IgD-negative memory B cell (primary cell): ENCODE measurements around the gene YKT6. TPM values are rescaled to one million over a fixed set of nuclear protein-coding genes. Genes with fewer than 3 reads are reported as not detected.

Experiments used
- H3K27ac Mint-ChIP-seq, 3 donors: one replicate each; pipeline ENCODE4 v1.8.0; 2020 to 2022; ENCODE audit warnings: mild to moderate bottlenecking in 3 of 3, mixed read lengths in 3 of 3, moderate library complexity in 1 of 3
- H3K27me3 Mint-ChIP-seq: one replicate; pipeline ENCODE4 v1.8.0; 2021; ENCODE audit warnings: mixed read lengths
- H3K36me3 Mint-ChIP-seq: one replicate; pipeline ENCODE4 v1.8.0; 2020; ENCODE audit warnings: mild to moderate bottlenecking, mixed read lengths
- H3K4me1 Mint-ChIP-seq, 3 donors: one replicate each; pipeline ENCODE4 v1.8.0; 2020 to 2022; ENCODE audit warnings: mixed read lengths in 3 of 3, mild to moderate bottlenecking in 1 of 3
- H3K4me3 Mint-ChIP-seq, 4 donors: one replicate each; pipeline ENCODE4 v1.8.0; 2020 to 2022; ENCODE audit warnings: mild to moderate bottlenecking in 4 of 4, mixed read lengths in 4 of 4, moderate library complexity in 3 of 4
- H3K9me3 Mint-ChIP-seq, 3 donors: one replicate each; pipeline ENCODE4 v1.8.0; 2020 to 2021; ENCODE audit warnings: mixed read lengths in 3 of 3, mild to moderate bottlenecking in 1 of 3
- polyA plus RNA-seq: library from polyadenylated mRNA; unstranded; fragments of 300-500 nt; fragmentation: Illumina TruSeq; gene quantifications from one replicate; pipeline ENCODE4 v1.2.3, GENCODE V29; 2021

Gene YKT6
- polyA plus RNA-seq, 1 donor from 2014 or later, result 46.3 TPM

GRCh38 chr7:44238116-44238695 lies 37.4 kb downstream of the YKT6 start:
- H3K9me3 Mint-ChIP-seq, result no peaks in the 10 kb centered on the region
- peaks cover 0 to 2% (median 2%) of the 10 kb centered on the region in 3 donors for H3K4me1 Mint-ChIP-seq
- H3K4me3 Mint-ChIP-seq, result no peak overlapping the region
- H3K27ac Mint-ChIP-seq, result no peak overlapping the region
- H3K36me3 Mint-ChIP-seq, result no peaks in the 10 kb centered on the region
- H3K27me3 Mint-ChIP-seq, result peaks cover 5% of the 10 kb centered on the region

DNA sequence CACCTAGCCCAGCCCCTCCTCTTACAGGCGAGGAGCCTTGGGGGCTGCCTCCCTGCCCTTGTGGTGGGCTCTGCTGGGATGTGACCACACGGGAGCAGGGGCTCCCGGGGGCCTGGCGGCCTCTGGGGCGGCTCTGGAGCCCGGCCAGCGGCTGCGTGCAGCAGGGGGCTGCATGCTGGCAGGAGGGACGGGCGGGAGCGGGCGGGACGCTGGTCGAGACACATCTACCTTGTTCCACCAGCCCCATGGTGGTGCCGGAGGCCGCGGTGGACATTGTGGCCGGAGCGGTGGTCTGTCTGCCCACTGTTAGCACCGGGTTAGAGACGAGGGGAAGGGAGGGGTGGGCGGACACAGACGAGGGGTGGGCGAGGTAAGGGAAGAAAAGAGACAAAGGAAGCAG lies 38.6 kb downstream of the YKT6 start:
- H3K27ac Mint-ChIP-seq, result no peak overlapping the region

DNA sequence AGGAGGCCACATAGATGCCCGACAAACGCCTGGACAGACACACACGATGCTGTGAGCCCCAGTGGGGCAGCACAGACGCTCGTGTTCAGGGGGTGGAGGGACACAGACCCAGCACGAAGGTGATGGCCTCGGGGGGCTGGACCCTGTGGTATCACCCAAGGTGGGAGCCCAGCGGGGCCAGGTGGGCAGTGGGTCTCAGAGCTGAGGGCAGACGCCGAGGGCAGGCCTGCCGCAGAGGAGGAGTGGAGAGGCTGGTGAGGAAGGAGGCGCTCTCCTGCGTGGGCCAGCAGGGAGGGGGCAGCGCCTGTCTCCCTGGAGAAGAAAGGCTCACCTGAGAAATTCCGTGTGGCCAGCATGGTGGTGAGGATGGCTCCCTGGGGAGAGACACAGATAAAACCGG lies 39.6 kb downstream of the YKT6 start:
- H3K27ac Mint-ChIP-seq, result no peak overlapping the region
- H3K4me1 Mint-ChIP-seq, result peaks cover 0 to 2% (median 2%) of the 10 kb centered on the region in 3 donors
- H3K4me3 Mint-ChIP-seq, result no peak overlapping the region
- H3K27me3 Mint-ChIP-seq, result peaks cover 5% of the 10 kb centered on the region
- no peaks in the 10 kb centered on the region for H3K9me3 Mint-ChIP-seq
- no peaks in the 10 kb centered on the region for H3K36me3 Mint-ChIP-seq

More for the DNA sequence above, 38.6 kb downstream of the YKT6 start:
- Mint-ChIP-seq H3K9me3 (no peaks in the 10 kb centered on the region), H3K27me3 (peaks cover 5% of the 10 kb centered on the region), H3K4me1 (peaks cover 0 to 2% (median 2%) of the 10 kb centered on the region in 3 donors), H3K36me3 (no peaks in the 10 kb centered on the region), H3K4me3 (no peak overlapping the region)

- peak overlapping the region in 1 of 3 donors; percentile 57 for H3K27ac Mint-ChIP-seq
- H3K27me3 Mint-ChIP-seq, result peaks cover 5% of the 10 kb centered on the region
- H3K9me3 Mint-ChIP-seq, result no peaks in the 10 kb centered on the region
- peak overlapping the region in 3 of 4 donors; percentile 57 to 86 (median 74) for H3K4me3 Mint-ChIP-seq
- H3K4me1 Mint-ChIP-seq, result no peaks in the 10 kb centered on the region
- H3K36me3 Mint-ChIP-seq, result no peaks in the 10 kb centered on the region
Measured at GRCh38 chr7:44240983-44241510, 40.3 kb downstream of the YKT6 start.

GRCh38 chr7:44242091-44242490 lies 41.3 kb downstream of the YKT6 start:
- no peak overlapping the region for H3K4me3 Mint-ChIP-seq
- H3K9me3 Mint-ChIP-seq, result no peaks in the 10 kb centered on the region
- no peak overlapping the region for H3K27ac Mint-ChIP-seq
- peaks cover 5% of the 10 kb centered on the region for H3K27me3 Mint-ChIP-seq
- H3K36me3 Mint-ChIP-seq, result no peaks in the 10 kb centered on the region
- H3K4me1 Mint-ChIP-seq, result no peaks in the 10 kb centered on the region

GRCh38 chr7:44244282-44244681 lies 43.5 kb downstream of the YKT6 start:
- H3K9me3 Mint-ChIP-seq, result no peaks in the 10 kb centered on the region
- H3K4me3 Mint-ChIP-seq, result peak overlapping the region in 1 of 4 donors; percentile 70
- H3K27ac Mint-ChIP-seq, result no peak overlapping the region
- no peaks in the 10 kb centered on the region for H3K36me3 Mint-ChIP-seq
- H3K27me3 Mint-ChIP-seq, result no peaks in the 10 kb centered on the region
- H3K4me1 Mint-ChIP-seq, result no peaks in the 10 kb centered on the region

DNA sequence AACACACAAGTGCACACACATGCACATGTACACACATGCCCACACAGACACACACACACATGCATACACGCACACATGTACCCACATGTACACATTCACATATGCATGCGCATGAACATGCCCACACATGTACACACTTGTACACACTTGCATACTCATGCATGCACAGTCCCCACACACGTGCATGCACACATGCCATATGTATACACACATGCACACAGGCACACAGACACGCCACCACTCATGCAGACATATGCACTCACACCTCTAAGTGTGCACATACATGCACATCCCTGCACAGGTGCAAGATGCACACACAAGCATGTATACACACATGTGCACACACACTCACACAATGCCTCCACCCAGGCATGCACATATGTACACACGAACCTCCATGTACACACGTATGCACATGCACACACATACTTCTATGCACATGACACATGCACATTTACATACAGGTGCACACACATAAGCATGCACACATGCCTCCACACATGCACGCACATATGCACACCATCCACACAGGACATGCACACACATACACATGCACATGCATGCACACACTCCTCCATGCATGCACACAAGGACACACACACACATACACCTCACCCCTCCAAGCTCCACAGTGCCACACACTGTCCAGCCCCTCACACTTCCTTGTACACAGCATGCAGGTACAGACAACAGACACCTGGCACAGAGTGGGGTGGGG lies 45.8 kb downstream of the YKT6 start:
- peak overlapping the region in 1 of 3 donors; percentile 76 for H3K27ac Mint-ChIP-seq

DNA sequence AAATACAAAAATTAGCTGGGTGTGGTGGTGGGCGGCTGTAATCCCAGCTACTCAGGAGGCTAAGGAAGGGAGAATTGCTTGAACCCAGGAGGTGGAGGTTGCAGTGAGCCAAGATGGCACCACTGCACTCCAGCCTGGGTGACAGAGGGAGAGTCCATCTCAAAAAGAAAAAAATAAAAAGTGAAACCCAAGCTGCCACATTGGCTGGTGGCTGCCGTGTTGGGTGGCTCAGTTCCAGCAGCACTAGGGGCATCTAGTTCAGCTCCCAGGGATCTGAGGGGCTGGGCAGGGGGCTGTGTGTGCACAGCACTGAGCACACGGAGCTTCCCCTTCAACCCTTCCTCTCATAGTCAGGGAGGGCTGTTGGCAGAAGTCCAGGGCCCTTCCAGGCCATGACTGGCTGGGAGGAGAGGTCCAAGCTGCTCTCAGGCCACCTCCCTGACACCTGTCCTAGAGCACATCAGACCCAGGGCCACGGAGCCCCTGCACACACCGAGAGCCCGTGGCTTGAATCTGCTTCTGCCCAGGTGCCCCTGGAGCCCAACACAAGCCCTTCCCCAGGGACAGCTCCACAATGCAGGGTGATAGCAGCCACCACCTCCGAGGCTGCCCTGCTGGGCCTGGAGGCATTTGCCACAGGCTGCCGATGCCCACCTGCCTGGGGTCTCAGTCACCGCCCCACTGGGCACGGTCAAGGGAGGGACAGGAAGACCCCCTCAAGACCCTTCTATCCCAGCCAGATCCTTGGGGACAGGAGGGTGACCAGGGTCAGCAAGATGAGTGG lies 47.3 kb downstream of the YKT6 start:
- Mint-ChIP-seq H3K27me3 (no peaks in the 10 kb centered on the region), H3K4me1 (no peaks in the 10 kb centered on the region), H3K9me3 (no peaks in the 10 kb centered on the region), H3K27ac (no peak overlapping the region), H3K4me3 (no peak overlapping the region), H3K36me3 (no peaks in the 10 kb centered on the region)

More for the DNA sequence above, 45.8 kb downstream of the YKT6 start:
- Mint-ChIP-seq H3K9me3 (no peaks in the 10 kb centered on the region), H3K4me1 (no peaks in the 10 kb centered on the region), H3K4me3 (no peak overlapping the region), H3K27me3 (no peaks in the 10 kb centered on the region), H3K36me3 (no peaks in the 10 kb centered on the region)

DNA sequence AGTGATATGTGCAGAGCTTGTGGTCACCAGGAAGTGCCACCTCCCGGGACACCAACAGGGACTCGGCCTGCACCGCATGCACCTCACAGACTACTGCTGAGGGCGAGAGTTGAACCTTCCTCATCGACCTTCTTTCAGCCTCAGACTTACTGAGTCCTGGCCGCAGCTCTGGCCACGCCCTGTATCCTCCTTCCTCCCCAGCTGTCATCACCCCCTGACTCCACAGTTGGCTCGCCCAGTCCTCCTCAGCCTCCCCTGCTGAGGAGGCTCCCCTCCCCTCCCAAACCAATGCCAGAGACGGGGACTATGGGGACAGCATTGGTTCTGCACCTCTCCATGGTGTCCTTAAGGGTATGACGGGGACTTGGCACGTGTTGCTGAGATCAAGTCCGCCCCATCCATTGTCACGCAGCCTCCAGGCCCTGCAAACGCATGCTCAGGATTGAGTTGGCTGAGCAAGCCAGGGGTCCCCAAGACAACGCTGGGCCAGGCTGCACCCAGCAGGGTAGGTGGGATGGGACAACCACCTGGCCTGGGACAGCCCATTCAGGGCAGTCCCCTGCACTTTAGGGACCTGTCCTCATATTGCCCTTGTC lies 49.0 kb downstream of the YKT6 start:
- Mint-ChIP-seq H3K27me3 (no peaks in the 10 kb centered on the region), H3K4me1 (no peaks in the 10 kb centered on the region), H3K9me3 (no peaks in the 10 kb centered on the region), H3K4me3 (no peak overlapping the region), H3K27ac (no peak overlapping the region), H3K36me3 (no peaks in the 10 kb centered on the region)

- no peaks in the 10 kb centered on the region for H3K36me3 Mint-ChIP-seq
- H3K27me3 Mint-ChIP-seq, result no peaks in the 10 kb centered on the region
- H3K9me3 Mint-ChIP-seq, result no peaks in the 10 kb centered on the region
- no peak overlapping the region for H3K27ac Mint-ChIP-seq
- no peak overlapping the region for H3K4me3 Mint-ChIP-seq
- H3K4me1 Mint-ChIP-seq, result no peaks in the 10 kb centered on the region
Measured at GRCh38 chr7:44251269-44251668, 50.5 kb downstream of the YKT6 start.

DNA sequence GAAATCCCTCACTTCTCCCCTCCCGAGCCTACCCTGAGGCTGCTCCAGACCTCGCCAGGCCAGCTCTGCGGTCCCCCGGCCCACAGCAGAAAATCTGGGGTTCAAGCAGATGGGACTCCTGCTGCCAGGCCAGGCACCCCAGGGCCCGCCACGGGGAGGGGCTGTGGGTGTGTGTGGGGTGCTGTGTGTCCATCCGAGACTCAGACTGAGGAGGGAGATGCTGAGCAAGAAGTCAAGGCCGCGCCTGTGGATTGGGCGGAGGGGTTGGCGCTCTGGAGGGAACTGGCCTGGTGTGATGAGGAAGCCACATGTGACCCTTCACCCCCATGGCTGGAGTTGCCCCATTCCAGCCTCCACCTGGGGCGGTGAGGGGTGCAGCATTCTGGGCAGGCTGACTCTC lies 51.1 kb downstream of the YKT6 start:
- H3K27me3 Mint-ChIP-seq, result no peaks in the 10 kb centered on the region
- H3K27ac Mint-ChIP-seq, result no peak overlapping the region
- H3K36me3 Mint-ChIP-seq, result no peaks in the 10 kb centered on the region
- no peak overlapping the region for H3K4me3 Mint-ChIP-seq
- H3K4me1 Mint-ChIP-seq, result no peaks in the 10 kb centered on the region
- H3K9me3 Mint-ChIP-seq, result no peaks in the 10 kb centered on the region

DNA sequence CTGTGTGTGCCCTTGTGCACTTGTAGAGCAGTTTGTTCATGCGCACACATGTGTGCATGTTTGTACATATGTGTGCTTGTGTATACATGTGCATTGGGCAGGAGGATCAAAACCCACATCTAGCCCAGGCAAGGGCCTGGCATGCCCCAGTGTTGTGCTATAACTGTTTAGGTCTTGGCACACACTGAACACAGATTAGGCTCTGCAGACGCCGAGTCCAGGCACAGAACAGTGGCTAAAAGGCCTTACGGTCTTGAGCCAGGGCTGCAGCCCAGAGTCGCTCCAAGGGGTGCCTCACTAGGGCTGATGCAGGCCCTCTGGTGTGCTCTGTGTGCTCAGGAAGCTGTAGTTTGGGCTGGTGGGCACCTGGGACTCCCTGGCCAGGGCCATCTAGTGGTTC lies 55.7 kb downstream of the YKT6 start:
- Mint-ChIP-seq H3K4me1 (peaks cover 5 to 12% (median 10%) of the 10 kb centered on the region in 3 donors), H3K27ac (peak overlapping the region in 1 of 3 donors; percentile 16), H3K9me3 (no peaks in the 10 kb centered on the region), H3K27me3 (peaks cover 1% of the 10 kb centered on the region), H3K4me3 (no peak overlapping the region), H3K36me3 (no peaks in the 10 kb centered on the region)

GRCh38 chr7:44257213-44257612 lies 56.4 kb downstream of the YKT6 start:
- Mint-ChIP-seq H3K36me3 (no peaks in the 10 kb centered on the region), H3K4me3 (no peak overlapping the region)

GRCh38 chr7:44257618-44258422 lies 57.0 kb downstream of the YKT6 start:
- Mint-ChIP-seq H3K9me3 (no peaks in the 10 kb centered on the region), H3K36me3 (no peaks in the 10 kb centered on the region), H3K27ac (peak overlapping the region in 2 of 3 donors; percentile 2 to 80), H3K27me3 (peaks cover 7% of the 10 kb centered on the region), H3K4me1 (peaks cover 5 to 12% (median 10%) of the 10 kb centered on the region in 3 donors), H3K4me3 (peak overlapping the region in 3 of 4 donors; percentile 17 to 73 (median 72))

More at GRCh38 chr7:44257213-44257612, 56.4 kb downstream of the YKT6 start:
- H3K4me1 Mint-ChIP-seq, result peaks cover 5 to 12% (median 10%) of the 10 kb centered on the region in 3 donors
- H3K27me3 Mint-ChIP-seq, result peaks cover 3% of the 10 kb centered on the region
- peak overlapping the region in 2 of 3 donors; percentile 2 to 80 for H3K27ac Mint-ChIP-seq
- H3K9me3 Mint-ChIP-seq, result no peaks in the 10 kb centered on the region
